ENCODE measurements around the gene PLCB4.

DNA sequence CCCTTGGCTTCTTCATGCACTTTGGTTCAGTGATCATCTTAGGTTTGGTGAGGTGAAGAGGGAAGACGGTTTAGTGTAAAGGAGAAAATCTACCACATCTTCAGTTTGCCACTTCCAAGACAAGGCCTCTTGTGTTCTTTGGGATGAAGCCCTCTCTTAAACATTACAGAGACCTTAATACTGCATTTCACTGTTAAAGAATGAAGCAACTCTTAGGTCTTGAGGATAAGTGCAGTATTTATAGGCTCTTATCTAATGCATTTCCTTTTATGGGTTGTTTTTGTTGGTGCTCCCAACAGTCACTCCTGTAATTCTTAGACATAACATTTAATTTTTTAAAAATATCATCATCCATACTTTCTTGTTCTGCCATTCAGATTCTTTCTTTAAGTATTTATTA is 305.6 kb downstream of the PLCB4 start:
- no peak for TF ChIP-seq POLR2AphosphoS5 (IDR thresholded peaks at IDR 0.05; ENCODE audit: low read depth)
- TF ChIP-seq, protein P1, sequence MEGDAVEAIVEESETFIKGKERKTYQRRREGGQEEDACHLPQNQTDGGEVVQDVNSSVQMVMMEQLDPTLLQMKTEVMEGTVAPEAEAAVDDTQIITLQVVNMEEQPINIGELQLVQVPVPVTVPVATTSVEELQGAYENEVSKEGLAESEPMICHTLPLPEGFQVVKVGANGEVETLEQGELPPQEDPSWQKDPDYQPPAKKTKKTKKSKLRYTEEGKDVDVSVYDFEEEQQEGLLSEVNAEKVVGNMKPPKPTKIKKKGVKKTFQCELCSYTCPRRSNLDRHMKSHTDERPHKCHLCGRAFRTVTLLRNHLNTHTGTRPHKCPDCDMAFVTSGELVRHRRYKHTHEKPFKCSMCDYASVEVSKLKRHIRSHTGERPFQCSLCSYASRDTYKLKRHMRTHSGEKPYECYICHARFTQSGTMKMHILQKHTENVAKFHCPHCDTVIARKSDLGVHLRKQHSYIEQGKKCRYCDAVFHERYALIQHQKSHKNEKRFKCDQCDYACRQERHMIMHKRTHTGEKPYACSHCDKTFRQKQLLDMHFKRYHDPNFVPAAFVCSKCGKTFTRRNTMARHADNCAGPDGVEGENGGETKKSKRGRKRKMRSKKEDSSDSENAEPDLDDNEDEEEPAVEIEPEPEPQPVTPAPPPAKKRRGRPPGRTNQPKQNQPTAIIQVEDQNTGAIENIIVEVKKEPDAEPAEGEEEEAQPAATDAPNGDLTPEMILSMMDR (IDR thresholded peaks at IDR 0.05; ENCODE audit: insufficient read depth, low read length) = no peak
- no peak for TF ChIP-seq SPI1 (IDR thresholded peaks at IDR 0.05; ENCODE audit: borderline replicate concordance, low read depth)
- TF ChIP-seq, protein P2, sequence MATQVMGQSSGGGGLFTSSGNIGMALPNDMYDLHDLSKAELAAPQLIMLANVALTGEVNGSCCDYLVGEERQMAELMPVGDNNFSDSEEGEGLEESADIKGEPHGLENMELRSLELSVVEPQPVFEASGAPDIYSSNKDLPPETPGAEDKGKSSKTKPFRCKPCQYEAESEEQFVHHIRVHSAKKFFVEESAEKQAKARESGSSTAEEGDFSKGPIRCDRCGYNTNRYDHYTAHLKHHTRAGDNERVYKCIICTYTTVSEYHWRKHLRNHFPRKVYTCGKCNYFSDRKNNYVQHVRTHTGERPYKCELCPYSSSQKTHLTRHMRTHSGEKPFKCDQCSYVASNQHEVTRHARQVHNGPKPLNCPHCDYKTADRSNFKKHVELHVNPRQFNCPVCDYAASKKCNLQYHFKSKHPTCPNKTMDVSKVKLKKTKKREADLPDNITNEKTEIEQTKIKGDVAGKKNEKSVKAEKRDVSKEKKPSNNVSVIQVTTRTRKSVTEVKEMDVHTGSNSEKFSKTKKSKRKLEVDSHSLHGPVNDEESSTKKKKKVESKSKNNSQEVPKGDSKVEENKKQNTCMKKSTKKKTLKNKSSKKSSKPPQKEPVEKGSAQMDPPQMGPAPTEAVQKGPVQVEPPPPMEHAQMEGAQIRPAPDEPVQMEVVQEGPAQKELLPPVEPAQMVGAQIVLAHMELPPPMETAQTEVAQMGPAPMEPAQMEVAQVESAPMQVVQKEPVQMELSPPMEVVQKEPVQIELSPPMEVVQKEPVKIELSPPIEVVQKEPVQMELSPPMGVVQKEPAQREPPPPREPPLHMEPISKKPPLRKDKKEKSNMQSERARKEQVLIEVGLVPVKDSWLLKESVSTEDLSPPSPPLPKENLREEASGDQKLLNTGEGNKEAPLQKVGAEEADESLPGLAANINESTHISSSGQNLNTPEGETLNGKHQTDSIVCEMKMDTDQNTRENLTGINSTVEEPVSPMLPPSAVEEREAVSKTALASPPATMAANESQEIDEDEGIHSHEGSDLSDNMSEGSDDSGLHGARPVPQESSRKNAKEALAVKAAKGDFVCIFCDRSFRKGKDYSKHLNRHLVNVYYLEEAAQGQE (IDR thresholded peaks at IDR 0.05; ENCODE audit: insufficient replicate concordance, low read depth) = no peak
- TF ChIP-seq GABPA (IDR thresholded peaks at IDR 0.05; ENCODE audit: low read depth) = no peak
